HG03103 (cell line): Measurements from ENCODE around the gene COL5A2.
A peak's percentile ranks its signal among the peaks of the same experiment; 100 is the strongest.

Experiments used
- ATAC-seq: cut with Tn5 transposase; IDR thresholded peaks from one replicate; pipeline ENCODE4 v1.9.1; 2021; ENCODE audit warnings: low read depth; ENCODE audit not compliant: unreplicated experiment

The COL5A2 gene

GRCh38 chr2:189111063-189111715 is 68.4 kb downstream of the COL5A2 start:
- no peak for ATAC-seq

GRCh38 chr2:189109921-189110397 is 69.6 kb downstream of the COL5A2 start:
- ATAC-seq: peak; percentile 72

- no peak for ATAC-seq
These were observed 74.6 kb downstream of the COL5A2 start for GRCh38 chr2:189104934-189105333.

GRCh38 chr2:189102735-189103134 is 76.8 kb downstream of the COL5A2 start:
- ATAC-seq: no peak

GRCh38 chr2:189097934-189098333 is 81.6 kb downstream of the COL5A2 start:
- ATAC-seq: no peak

GRCh38 chr2:189096769-189097447 is 82.7 kb downstream of the COL5A2 start:
- no peak for ATAC-seq

- no peak for ATAC-seq
These were observed 84.5 kb downstream of the COL5A2 start for GRCh38 chr2:189095101-189095500.

GRCh38 chr2:189092936-189093335 is 86.6 kb downstream of the COL5A2 start:
- no peak for ATAC-seq

GRCh38 chr2:189091253-189091652 is 88.3 kb downstream of the COL5A2 start:
- no peak for ATAC-seq

GRCh38 chr2:189088591-189089205 is 90.9 kb downstream of the COL5A2 start:
- ATAC-seq: no peak

- ATAC-seq: no peak
These were observed 92.9 kb downstream of the COL5A2 start for GRCh38 chr2:189086710-189087109.

- no peak for ATAC-seq
These were observed 93.3 kb downstream of the COL5A2 start for GRCh38 chr2:189086250-189086649.

- no peak for ATAC-seq
These were observed 96.0 kb downstream of the COL5A2 start for GRCh38 chr2:189083606-189084005.

GRCh38 chr2:189083106-189083505 is 96.5 kb downstream of the COL5A2 start:
- ATAC-seq: no peak

- no peak for ATAC-seq
These were observed 97.1 kb downstream of the COL5A2 start for GRCh38 chr2:189082376-189082975.

GRCh38 chr2:189076572-189076971 is 103.0 kb downstream of the COL5A2 start:
- ATAC-seq: no peak

GRCh38 chr2:189076120-189076519 is 103.4 kb downstream of the COL5A2 start:
- ATAC-seq: no peak

- no peak for ATAC-seq
These were observed 105.1 kb downstream of the COL5A2 start for GRCh38 chr2:189074506-189074905.

GRCh38 chr2:189072036-189072435 is 107.5 kb downstream of the COL5A2 start:
- no peak for ATAC-seq

- no peak for ATAC-seq
These were observed 109.5 kb downstream of the COL5A2 start for GRCh38 chr2:189069855-189070619.

GRCh38 chr2:189066037-189066436 is 113.5 kb downstream of the COL5A2 start:
- ATAC-seq: no peak
